KMS-11 (cell line): Measurements from ENCODE around the gene POTEM.
"Not testable (repeated sequence)": the region's sequence is repeated elsewhere in the genome, so short reads cannot be mapped to it uniquely, and the experiment has no call there.

Experiments
- H2AFZ ChIP-seq: fragments of 200-600 bp; sonication (generic); 2 replicates; pipeline ENCODE4 v1.6.1; 2016; ENCODE audit warnings: antibody characterized with exemption, mixed run types, low read depth
- H3K27ac ChIP-seq: fragments of 200-600 bp; sonication (generic); 2 replicates; pipeline ENCODE4 v1.6.1; 2016; ENCODE audit warnings: mild to moderate bottlenecking, mixed run types
- H3K27me3 ChIP-seq: fragments of 200-600 bp; sonication (generic); 2 replicates; pipeline ENCODE4 v1.6.1; 2017; ENCODE audit warnings: mild to moderate bottlenecking, low read depth, mixed run types, moderate library complexity; ENCODE audit not compliant: insufficient read depth
- H3K36me3 ChIP-seq: fragments of 200-600 bp; sonication (generic); 2 replicates; pipeline ENCODE4 v1.6.1; 2017; ENCODE audit warnings: mild to moderate bottlenecking, mixed run types; ENCODE audit not compliant: insufficient read depth
- H3K4me1 ChIP-seq: fragments of 200-600 bp; sonication (generic); 2 replicates; pipeline ENCODE4 v1.6.1; 2016; ENCODE audit warnings: mild to moderate bottlenecking, low read depth, mixed run types; ENCODE audit not compliant: poor library complexity, severe bottlenecking
- H3K4me2 ChIP-seq: fragments of 200-600 bp; sonication (generic); 2 replicates; pipeline ENCODE4 v1.7.0; 2016; ENCODE audit warnings: mild to moderate bottlenecking, mixed run types
- H3K4me3 ChIP-seq: fragments of 200-600 bp; sonication (generic); IDR thresholded peaks from 2 replicates; pipeline ENCODE4 v1.6.1; 2017; ENCODE audit warnings: low read depth, low read length, mixed read lengths; ENCODE audit not compliant: insufficient read depth
- H3K79me2 ChIP-seq: fragments of 200-600 bp; sonication (generic); 2 replicates; pipeline ENCODE4 v1.6.1; 2016; ENCODE audit warnings: low read depth, mixed run types; ENCODE audit not compliant: insufficient read depth
- H3K9ac ChIP-seq: fragments of 200-600 bp; sonication (generic); 2 replicates; pipeline ENCODE4 v1.6.1; 2016; ENCODE audit warnings: mild to moderate bottlenecking, mixed run types
- H4K20me1 ChIP-seq: fragments of 200-600 bp; sonication (generic); 2 replicates; pipeline ENCODE4 v1.6.1; 2016; ENCODE audit warnings: mild to moderate bottlenecking, mixed run types; ENCODE audit not compliant: insufficient read depth

The POTEM gene

GRCh38 chr14:19036811-19037382 lies 69.7 kb downstream of the POTEM start:
- not testable (repeated sequence) for H2AFZ ChIP-seq, H3K4me2 ChIP-seq, H3K27ac ChIP-seq, H3K27me3 ChIP-seq, H4K20me1 ChIP-seq, H3K79me2 ChIP-seq, H3K4me3 ChIP-seq, H3K4me1 ChIP-seq, H3K9ac ChIP-seq, H3K36me3 ChIP-seq

- not testable (repeated sequence) for H3K4me3 ChIP-seq, H3K4me1 ChIP-seq, H3K4me2 ChIP-seq, H3K27ac ChIP-seq, H3K9ac ChIP-seq, H3K36me3 ChIP-seq, H2AFZ ChIP-seq, H3K27me3 ChIP-seq, H4K20me1 ChIP-seq, H3K79me2 ChIP-seq
Measured at GRCh38 chr14:19038060-19038664, 70.9 kb downstream of the POTEM start.

GRCh38 chr14:19038785-19039184 lies 71.6 kb downstream of the POTEM start:
- not testable (repeated sequence) for H3K4me2 ChIP-seq, H3K27me3 ChIP-seq, H3K79me2 ChIP-seq, H4K20me1 ChIP-seq, H3K36me3 ChIP-seq, H3K27ac ChIP-seq, H3K9ac ChIP-seq, H3K4me3 ChIP-seq, H3K4me1 ChIP-seq, H2AFZ ChIP-seq

DNA sequence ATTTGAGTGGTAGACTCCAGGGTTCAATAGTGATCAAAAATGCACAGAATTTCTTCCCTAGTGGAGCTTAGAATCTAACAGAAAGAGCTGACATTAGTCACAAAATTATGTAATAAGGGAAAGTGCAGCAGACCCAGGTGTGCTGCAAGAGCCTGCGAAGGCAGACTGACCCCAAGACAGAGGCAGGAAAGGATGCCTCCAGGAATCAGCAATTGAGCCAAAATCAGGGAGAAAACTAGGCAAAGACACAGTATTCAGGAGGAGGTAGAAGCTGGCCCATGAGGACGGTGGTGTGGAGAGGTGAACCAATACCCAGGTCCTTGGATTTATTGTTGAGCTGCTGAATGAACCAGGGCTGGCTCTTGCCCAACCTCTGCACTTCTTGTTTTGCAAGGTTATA lies 76.2 kb downstream of the POTEM start:
- not testable (repeated sequence) for H3K79me2 ChIP-seq, H2AFZ ChIP-seq, H3K4me1 ChIP-seq, H3K27me3 ChIP-seq, H3K4me3 ChIP-seq, H3K4me2 ChIP-seq, H3K27ac ChIP-seq, H3K9ac ChIP-seq, H4K20me1 ChIP-seq, H3K36me3 ChIP-seq
